Breast epithelium (tissue), 3 donors: ENCODE results near the gene PPP1R2.

Experiments used
- CTCF ChIP-seq, 3 donors: fragments of 450-650 bp; IDR thresholded peaks; one replicate each; pipeline ENCODE4 v1.5.1; 2016 to 2017; ENCODE audit warnings: antibody characterized with exemption in 3 of 3, mild to moderate bottlenecking in 3 of 3, moderate library complexity in 3 of 3
- POLR2A ChIP-seq: fragments of 450-650 bp; IDR thresholded peaks from one replicate; pipeline ENCODE4 v1.6.1; 2016; ENCODE audit warnings: antibody characterized with exemption, mild to moderate bottlenecking, moderate library complexity
- POLR2AphosphoS5 ChIP-seq, 3 donors: sonication (generic); formaldehyde crosslinking; IDR thresholded peaks; one replicate each; pipeline ENCODE4 v1.6.1; 2017; ENCODE audit warnings: antibody characterized with exemption in 3 of 3

GRCh38 chr3:195466251-195466650, 76.9 kb downstream of the PPP1R2 start:
- no peak for TF ChIP-seq CTCF (IDR thresholded peaks at IDR 0.05)
- TF ChIP-seq POLR2AphosphoS5 (IDR thresholded peaks at IDR 0.05): no peak
- TF ChIP-seq POLR2A: no peak
